Measurements from ENCODE around the gene SIGLEC6. TPM values are rescaled to one million over a fixed set of nuclear protein-coding genes. Genes with fewer than 3 reads are reported as not detected.

The SIGLEC6 gene
- total and polyA plus RNA-seq, 7 donors, result 0.55 to 2.1 (median 0.82) TPM; not detected in 2

GRCh38 chr19:51520728-51521127 is 10.7 kb downstream of the SIGLEC6 start:
- intact Hi-C loops (cut with DNase I), result no loop called here
- 40 to 51% methylated on average over 2 of the region's 2 CpGs for WGBS, 2 donors
- H3K36me3 ChIP-seq, result no peaks in the 10 kb centered on the region
- DNase-seq, result no peak
- no peaks in the 10 kb centered on the region for H3K4me1 ChIP-seq
- no peaks in the 10 kb centered on the region for H3K9me3 ChIP-seq
- H3K27me3 ChIP-seq, result peaks cover 0 to 23% (median 7%) of the 10 kb centered on the region in 3 donors
- no peak for TF ChIP-seq EP300 (IDR thresholded peaks at IDR 0.05)
- TF ChIP-seq POLR2A (IDR thresholded peaks at IDR 0.05), result no peak
- no peak for TF ChIP-seq CTCF (IDR thresholded peaks at IDR 0.05)
- no peak for TF ChIP-seq POLR2AphosphoS5 (IDR thresholded peaks at IDR 0.05)
- no peak overlapping the region for H3K4me3 ChIP-seq
- H3K27ac ChIP-seq, result no peak overlapping the region

- H3K4me1 ChIP-seq, result no peaks in the 10 kb centered on the region
- no peaks in the 10 kb centered on the region for H3K9me3 ChIP-seq
- WGBS, 2 donors, result 13 to 18% methylated on average over 3 of the region's 3 CpGs
- TF ChIP-seq POLR2AphosphoS5 (IDR thresholded peaks at IDR 0.05) (no peak), POLR2A (IDR thresholded peaks at IDR 0.05) (no peak), CTCF (IDR thresholded peaks at IDR 0.05) (peak in 3 of 4 experiments; percentile 41 to 63 (median 49)), EP300 (IDR thresholded peaks at IDR 0.05) (no peak)
- H3K27me3 ChIP-seq, result peaks cover 0 to 18% (median 17%) of the 10 kb centered on the region in 3 donors
- DNase-seq, result no peak
- intact Hi-C loops (cut with DNase I), result no loop called here
- H3K36me3 ChIP-seq, result no peaks in the 10 kb centered on the region
- no peak overlapping the region for H3K27ac ChIP-seq
- no peak overlapping the region for H3K4me3 ChIP-seq
These were observed 16.5 kb downstream of the SIGLEC6 start for GRCh38 chr19:51514866-51515481.

GRCh38 chr19:51513968-51514367 is 17.5 kb downstream of the SIGLEC6 start:
- Histone ChIP-seq H3K4me1 (no peaks in the 10 kb centered on the region), H3K9me3 (no peaks in the 10 kb centered on the region), H3K36me3 (no peaks in the 10 kb centered on the region), H3K27ac (no peak overlapping the region), H3K4me3 (no peak overlapping the region), H3K27me3 (peaks cover 0 to 18% (median 13%) of the 10 kb centered on the region in 3 donors)
- DNase-seq, result no peak
- 20 to 42% methylated on average over 2 of the region's 2 CpGs for WGBS, 2 donors
- intact Hi-C loops (cut with DNase I), result no loop called here
- TF ChIP-seq POLR2AphosphoS5 (IDR thresholded peaks at IDR 0.05) (no peak), CTCF (IDR thresholded peaks at IDR 0.05) (no peak)

- intact Hi-C loops (cut with DNase I), result no loop called here
- WGBS, 2 donors, result 17% methylated on average over 6 of the region's 6 CpGs
- Histone ChIP-seq H3K27me3 (peaks cover 0 to 12% (median 5%) of the 10 kb centered on the region in 3 donors), H3K4me1 (no peaks in the 10 kb centered on the region), H3K36me3 (no peaks in the 10 kb centered on the region), H3K27ac (no peak overlapping the region), H3K9me3 (no peaks in the 10 kb centered on the region), H3K4me3 (no peak overlapping the region)
- TF ChIP-seq CTCF (IDR thresholded peaks at IDR 0.05), result no peak
- TF ChIP-seq POLR2AphosphoS5 (IDR thresholded peaks at IDR 0.05), result no peak
- TF ChIP-seq POLR2A (IDR thresholded peaks at IDR 0.05), result no peak
- no peak for TF ChIP-seq EP300 (IDR thresholded peaks at IDR 0.05)
- DNase-seq, result no peak
These were observed 20.1 kb downstream of the SIGLEC6 start for GRCh38 chr19:51511353-51511752.
